MV-4-11 (cell line): ENCODE measurements around the gene GRM5.
"Not testable (repeated sequence)": the region's sequence is repeated elsewhere in the genome, so short reads cannot be mapped to it uniquely, and the experiment has no call there.

Experiments used
- DNase-seq: peaks from one replicate; lab custom pipeline; 2025; lab: John Stamatoyannopoulos, UW

The GRM5 gene

GRCh38 chr11:88489030-88489429 is 576.8 kb downstream of the GRM5 start:
- DNase-seq, result no peak

- no peak for DNase-seq
Observed at GRCh38 chr11:88487646-88488045, 578.1 kb downstream of the GRM5 start.

- peak; percentile 56 for DNase-seq
Observed at GRCh38 chr11:88484873-88485621, 580.7 kb downstream of the GRM5 start.

- DNase-seq, result no peak
Observed at GRCh38 chr11:88482871-88483301, 582.9 kb downstream of the GRM5 start.

GRCh38 chr11:88480223-88480622 is 585.6 kb downstream of the GRM5 start:
- no peak for DNase-seq

GRCh38 chr11:88478136-88478815 is 587.5 kb downstream of the GRM5 start:
- no peak for DNase-seq

GRCh38 chr11:88475991-88476418 is 589.8 kb downstream of the GRM5 start:
- no peak for DNase-seq

GRCh38 chr11:88474655-88475054 is 591.1 kb downstream of the GRM5 start:
- peak; percentile 62 for DNase-seq

- DNase-seq, result no peak
Observed at GRCh38 chr11:88469561-88470225, 596.1 kb downstream of the GRM5 start.

GRCh38 chr11:88464528-88464927 is 601.3 kb downstream of the GRM5 start:
- no peak for DNase-seq

- DNase-seq, result not testable (repeated sequence)
Observed at GRCh38 chr11:88463301-88463700, 602.5 kb downstream of the GRM5 start.

- DNase-seq, result not testable (repeated sequence)
Observed at GRCh38 chr11:88458047-88458446, 607.7 kb downstream of the GRM5 start.

- DNase-seq, result no peak
Observed at GRCh38 chr11:88455974-88456373, 609.8 kb downstream of the GRM5 start.

- DNase-seq, result no peak
Observed at GRCh38 chr11:88454881-88455280, 610.9 kb downstream of the GRM5 start.
